Panc1 (cell line): Measurements from ENCODE around the gene PHYHIPL. TPM values are rescaled to one million over a fixed set of nuclear protein-coding genes. Genes with fewer than 3 reads are reported as not detected.

ENCODE experiments used
- ATAC-seq: fragments of 200-7000 bp; cut with Tn5 transposase; 2 replicates; pipeline ENCODE4 v1.9.1; 2020; ENCODE audit warnings: mild to moderate bottlenecking, moderate library complexity
- BruUV-seq: library from RNA; stranded (reverse); fragments of 400-500 nt; replicated peaks from 2 replicates; lab custom pipeline; 2021; lab: Mats Ljungman, UMichigan
- CTCF ChIA-PET: fragments of 300-600 bp; sonication (Branson Sonifier 250); formaldehyde crosslinking; loops from one replicate; lab custom pipeline; 2022; ENCODE audit warnings: antibody characterized with exemption; lab: Charles Lee
- POLR2A ChIA-PET: fragments of 300-600 bp; sonication (Branson Sonifier 250); formaldehyde crosslinking; loops from one replicate; lab custom pipeline; 2022; ENCODE audit warnings: antibody characterized with exemption; lab: Charles Lee
- DNase-seq: peaks from one replicate; pipeline ENCODE4 v3.0.0-alpha.2; 2010; ENCODE audit warnings: low read depth, low spot score
- H3K27ac ChIP-seq: 2 replicates; pipeline ENCODE4 v1.5.1; 2011; ENCODE audit warnings: mild to moderate bottlenecking, low read length, inconsistent platforms
- H3K27me3 ChIP-seq: fragments of 200-500 bp; sonication (Bioruptor generic); 2 replicates; pipeline ENCODE4 v1.6.0; 2014; ENCODE audit warnings: low read length, inconsistent platforms; ENCODE audit not compliant: control insufficient read depth, insufficient read depth
- H3K36me3 ChIP-seq: fragments of 200-500 bp; sonication (Bioruptor generic); 2 replicates; pipeline ENCODE4 v1.5.1; 2014; ENCODE audit warnings: inconsistent platforms, mild to moderate bottlenecking, low read length, moderate library complexity; ENCODE audit not compliant: control insufficient read depth, insufficient read depth
- H3K4me1 ChIP-seq: 2 replicates; pipeline ENCODE4 v1.5.1; 2011; ENCODE audit warnings: inconsistent platforms, mild to moderate bottlenecking, low read length, moderate library complexity; ENCODE audit not compliant: control insufficient read depth, insufficient read depth
- H3K4me3 ChIP-seq, 2 experiments: 2 replicates each; pipeline ENCODE4 v1.5.1; 2011 to 2012; ENCODE audit warnings: low read depth in 2 of 2, low read length in 2 of 2, mild to moderate bottlenecking in 2 of 2, inconsistent platforms in 1 of 2, moderate library complexity in 1 of 2
- H3K9me3 ChIP-seq: fragments of 200-500 bp; sonication (Bioruptor generic); 2 replicates; pipeline ENCODE4 v1.5.1; 2014; ENCODE audit warnings: low read depth, mild to moderate bottlenecking, inconsistent platforms, low read length, moderate library complexity; ENCODE audit not compliant: control insufficient read depth, insufficient read depth
- CTCF ChIP-seq: fragments of 450-650 bp; IDR thresholded peaks from 2 replicates; pipeline ENCODE4 v1.5.1; 2017; ENCODE audit warnings: mild to moderate bottlenecking
- POLR2AphosphoS5 ChIP-seq: IDR thresholded peaks from 2 replicates; pipeline ENCODE4 v1.6.1; 2012; ENCODE audit warnings: mild to moderate bottlenecking, low read depth, low read length, moderate library complexity
- REST ChIP-seq, 2 experiments: IDR thresholded peaks; 2 replicates each; pipeline ENCODE4 v1.6.1; 2011 to 2012; ENCODE audit warnings: low read depth in 2 of 2, control low read depth in 1 of 2, low read length in 1 of 2, mild to moderate bottlenecking in 1 of 2, moderate library complexity in 1 of 2; ENCODE audit not compliant: insufficient read depth in 1 of 2
- SIN3A ChIP-seq: IDR thresholded peaks from 2 replicates; pipeline ENCODE4 v1.6.1; 2012; ENCODE audit warnings: low read depth, mild to moderate bottlenecking, low read length, moderate library complexity, borderline replicate concordance; ENCODE audit not compliant: insufficient read depth
- TCF7L2 ChIP-seq: IDR thresholded peaks from 2 replicates; pipeline ENCODE4 v1.6.1; 2011; ENCODE audit warnings: mild to moderate bottlenecking, low read depth, low read length, inconsistent platforms
- in situ Hi-C: cut with HindIII; loops from 2 replicates; pipeline ENCODE4 v1.10.0; 2016; ENCODE audit warnings: low sequenced_read_pairs, low pct_unique_long_range_greater_than_20kb
- intact Hi-C: fragments of 100-400 bp; cut with micrococcal nuclease; formaldehyde crosslinking; loops from one replicate; pipeline ENCODE4 v1.10.0; 2022; ENCODE audit not compliant: unreplicated experiment
- total RNA-seq: library from RNA; stranded (reverse); gene quantifications from one replicate; pipeline ENCODE4 v1.2.1, GENCODE V29; 2021; ENCODE audit not compliant: unreplicated experiment

Gene PHYHIPL
- total RNA-seq, 1 experiment from 2014 or later = not detected

- CTCF ChIA-PET = no interaction called here
- ATAC-seq (no peak), DNase-seq (no peak)
- in situ Hi-C loops = no loop called here
- intact Hi-C loops = no loop called here
- POLR2A ChIA-PET = no interaction called here
- Histone ChIP-seq H3K36me3 (no peaks in the 10 kb centered on the region), H3K27me3 (no peaks in the 10 kb centered on the region), H3K27ac (no peak overlapping the region), H3K4me3 (no peak overlapping the region), H3K9me3 (no peaks in the 10 kb centered on the region; the same call in 1 of the 2 replicates), H3K4me1 (no peaks in the 10 kb centered on the region)
- TF ChIP-seq CTCF = no peak
- no peak for TF ChIP-seq REST (IDR thresholded peaks at IDR 0.05; ENCODE audit: insufficient read depth in 1 of 2, low read depth in 2 of 2, low read length in 1 of 2)
- no peak for TF ChIP-seq TCF7L2
- TF ChIP-seq POLR2AphosphoS5 = no peak
- no peak for TF ChIP-seq SIN3A
- BruUV-seq = no TSS peak
These were observed 20.9 kb upstream of the PHYHIPL start for GRCh38 chr10:59155556-59155955.

DNA sequence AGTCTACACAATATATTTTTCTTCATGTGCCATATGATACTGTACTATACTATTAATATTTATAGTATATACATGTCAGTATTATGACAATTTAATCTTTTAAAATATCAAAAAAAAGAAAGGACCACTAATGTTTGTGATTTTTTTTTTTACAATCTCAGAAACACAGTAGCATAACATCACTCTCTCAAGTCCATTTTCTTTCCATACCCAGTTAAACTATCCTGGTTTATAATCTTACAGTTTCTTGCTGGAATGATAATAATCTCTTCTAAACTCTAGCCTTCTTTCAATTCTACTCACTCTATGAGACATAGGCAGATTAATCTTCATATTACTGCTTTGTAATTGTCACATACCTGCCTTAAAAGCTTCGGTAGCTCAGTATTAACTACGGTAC lies 8.9 kb upstream of the PHYHIPL start:
- Histone ChIP-seq H3K27ac (no peak overlapping the region), H3K27me3 (no peaks in the 10 kb centered on the region), H3K4me3 (no peak overlapping the region), H3K4me1 (no peaks in the 10 kb centered on the region), H3K36me3 (no peaks in the 10 kb centered on the region), H3K9me3 (0 out of 2 replicates have a peak, but pooled peaks cover 3% of the 10 kb centered on the region)
- TF ChIP-seq REST (IDR thresholded peaks at IDR 0.05; ENCODE audit: insufficient read depth in 1 of 2, low read depth in 2 of 2, low read length in 1 of 2) (no peak), TCF7L2 (no peak), SIN3A (no peak), POLR2AphosphoS5 (no peak), CTCF (no peak)
- ATAC-seq = no peak
- in situ Hi-C loops = no loop called here
- no TSS peak for BruUV-seq
- ChIA-PET POLR2A (no interaction called here), CTCF (no interaction called here)
- DNase-seq = no peak
- intact Hi-C loops = no loop called here
